K562 (cell line): Measurements from ENCODE around the gene RGS7.

Source experiments
- COPS2 ChIP-seq: fragments of 450-650 bp; conservative IDR thresholded peaks from 2 replicates; pipeline ENCODE4 v1.6.1; 2016; ENCODE audit warnings: mild to moderate bottlenecking, moderate library complexity
- CTCF ChIP-seq, 3 experiments: IDR thresholded peaks in 2 of 3; conservative IDR thresholded peaks in 1 of 3; 2 replicates each; pipeline ENCODE4 v1.5.1; 2011 to 2012; ENCODE audit warnings: low read length in 3 of 3, mild to moderate bottlenecking in 3 of 3, control low read depth in 2 of 3, improper control_type of control experiment in 1 of 3, inconsistent platforms in 1 of 3, low read depth in 1 of 3, mixed read lengths in 1 of 3, moderate library complexity in 1 of 3; ENCODE audit not compliant: insufficient read depth in 2 of 3
- FOXM1 ChIP-seq, 2 experiments: fragments of 450-650 bp in 1 of 2; sonication (generic) in 1 of 2; formaldehyde crosslinking in 1 of 2; IDR thresholded peaks; 2 replicates each; pipeline versions ENCODE4 v1.6.1 to v1.9.0; 2017 to 2022; ENCODE audit warnings: low read depth in 2 of 2, mild to moderate bottlenecking in 2 of 2, missing genetic modification reagents in 1 of 2, moderate library complexity in 1 of 2
- FOXO4 ChIP-seq: fragments of 450-650 bp; formaldehyde crosslinking; IDR thresholded peaks from 2 replicates; pipeline ENCODE4 v1.4.0; 2020; ENCODE audit warnings: mild to moderate bottlenecking, moderate library complexity
- SMC3 ChIP-seq: conservative IDR thresholded peaks from 2 replicates; pipeline ENCODE4 v1.6.1; 2011; ENCODE audit warnings: low read depth, low read length, improper control_type of control experiment; ENCODE audit not compliant: insufficient read depth
- USF1 ChIP-seq: sonication (generic); formaldehyde crosslinking; IDR thresholded peaks from 2 replicates; pipeline ENCODE4 v1.9.0; 2022; ENCODE audit warnings: mild to moderate bottlenecking, missing genetic modification reagents

GRCh38 chr1:240776237-240776636, 580.8 kb downstream of the RGS7 start:
- TF ChIP-seq FOXO4 (CRISPR knock-in tag) (no peak), SMC3 (no peak), USF1 (CRISPR knock-in tag) (no peak), COPS2 (no peak), CTCF (IDR thresholded peaks at IDR 0.05 in 2 of 3, conservative IDR thresholded peaks at IDR 0.05 in 1 of 3; ENCODE audit: insufficient read depth in 2 of 3, low read depth in 1 of 3, low read length in 3 of 3) (no peak), FOXM1 (IDR thresholded peaks at IDR 0.05; ENCODE audit: low read depth) (no peak), FOXM1 (CRISPR knock-in tag; IDR thresholded peaks at IDR 0.05; ENCODE audit: low read depth) (no peak)
